ACC112 (cell line): ENCODE measurements around the gene KCND1.
"Not testable (repeated sequence)": the region's sequence is repeated elsewhere in the genome, so short reads cannot be mapped to it uniquely, and the experiment has no call there.

ENCODE experiments used
- H2AFZ ChIP-seq: fragments of 200-600 bp; sonication (generic); one replicate; pipeline ENCODE4 v1.6.0; 2017; ENCODE audit warnings: antibody characterized with exemption, low read length; ENCODE audit not compliant: unreplicated experiment
- H3K27ac ChIP-seq: fragments of 200-600 bp; sonication (generic); 2 replicates; pipeline ENCODE4 v1.5.1; 2014; ENCODE audit warnings: low read depth, mild to moderate bottlenecking, antibody characterized with exemption, low read length, moderate library complexity
- H3K27me3 ChIP-seq: fragments of 200-600 bp; sonication (generic); 2 replicates; pipeline ENCODE4 v1.6.1; 2014; ENCODE audit warnings: mild to moderate bottlenecking, antibody characterized with exemption, low read length, moderate library complexity, mixed read lengths; ENCODE audit not compliant: insufficient read depth
- H3K36me3 ChIP-seq: fragments of 200-600 bp; sonication (generic); 2 replicates; pipeline ENCODE4 v1.6.1; 2016; ENCODE audit warnings: mild to moderate bottlenecking, antibody characterized with exemption, low read length, moderate library complexity, mixed read lengths; ENCODE audit not compliant: insufficient read depth
- H3K4me1 ChIP-seq: fragments of 200-600 bp; sonication (generic); one replicate; pipeline ENCODE4 v1.6.1; 2016; ENCODE audit warnings: low read length, mixed read lengths; ENCODE audit not compliant: insufficient read depth, unreplicated experiment, control insufficient read depth
- H3K4me3 ChIP-seq: fragments of 200-600 bp; sonication (generic); 2 replicates; pipeline ENCODE4 v1.5.1; 2014; ENCODE audit warnings: mild to moderate bottlenecking, low read depth, low read length
- H3K79me2 ChIP-seq: fragments of 200-600 bp; sonication (generic); one replicate; pipeline ENCODE4 v1.6.0; 2016; ENCODE audit warnings: low read length; ENCODE audit not compliant: control insufficient read depth, unreplicated experiment, insufficient read depth

The KCND1 gene

GRCh38 chrX:48997455-48997854 is 25.8 kb upstream of the KCND1 start:
- Histone ChIP-seq H3K36me3 (peaks cover 2% of the 10 kb centered on the region; the same call in 1 of the 2 replicates), H3K4me1 (no peaks in the 10 kb centered on the region), H3K4me3 (no peak overlapping the region), H3K27me3 (no peaks in the 10 kb centered on the region), H2AFZ (no peak overlapping the region), H3K27ac (no peak overlapping the region), H3K79me2 (peaks cover 14% of the 10 kb centered on the region)

GRCh38 chrX:48996969-48997368 is 25.3 kb upstream of the KCND1 start:
- Histone ChIP-seq H3K27ac (no peak overlapping the region), H3K27me3 (no peaks in the 10 kb centered on the region), H2AFZ (no peak overlapping the region), H3K79me2 (peaks cover 14% of the 10 kb centered on the region), H3K4me3 (no peak overlapping the region), H3K36me3 (peaks cover 2% of the 10 kb centered on the region; the same call in 1 of the 2 replicates), H3K4me1 (no peaks in the 10 kb centered on the region)

- H3K36me3 ChIP-seq = peaks cover 2% of the 10 kb centered on the region; the same call in 1 of the 2 replicates
- no peaks in the 10 kb centered on the region for H3K4me1 ChIP-seq
- H3K27me3 ChIP-seq = no peaks in the 10 kb centered on the region
- H3K79me2 ChIP-seq = no peaks in the 10 kb centered on the region
- H3K27ac ChIP-seq = no peak overlapping the region
- no peak overlapping the region for H3K4me3 ChIP-seq
- H2AFZ ChIP-seq = no peak overlapping the region
These were observed 20.7 kb upstream of the KCND1 start for GRCh38 chrX:48992341-48992740.

- Histone ChIP-seq H3K4me3 (no peak overlapping the region), H2AFZ (no peak overlapping the region), H3K27ac (no peak overlapping the region), H3K27me3 (no peaks in the 10 kb centered on the region), H3K36me3 (no peaks in the 10 kb centered on the region), H3K4me1 (no peaks in the 10 kb centered on the region), H3K79me2 (no peaks in the 10 kb centered on the region)
These were observed 17.8 kb upstream of the KCND1 start for GRCh38 chrX:48989483-48989882.

GRCh38 chrX:48983896-48984295 is 12.3 kb upstream of the KCND1 start:
- H3K27me3 ChIP-seq = no peaks in the 10 kb centered on the region
- H3K27ac ChIP-seq = no peak overlapping the region
- no peaks in the 10 kb centered on the region for H3K36me3 ChIP-seq
- no peaks in the 10 kb centered on the region for H3K4me1 ChIP-seq
- H2AFZ ChIP-seq = no peak overlapping the region
- no peak overlapping the region for H3K4me3 ChIP-seq
- H3K79me2 ChIP-seq = no peaks in the 10 kb centered on the region

GRCh38 chrX:48983081-48983480 is 11.4 kb upstream of the KCND1 start:
- Histone ChIP-seq H3K27ac (no peak overlapping the region), H3K27me3 (no peaks in the 10 kb centered on the region), H3K4me1 (no peaks in the 10 kb centered on the region), H3K4me3 (no peak overlapping the region), H3K79me2 (no peaks in the 10 kb centered on the region), H2AFZ (no peak overlapping the region), H3K36me3 (no peaks in the 10 kb centered on the region)

- Histone ChIP-seq H2AFZ (no peak overlapping the region), H3K27me3 (no peaks in the 10 kb centered on the region), H3K79me2 (no peaks in the 10 kb centered on the region), H3K27ac (no peak overlapping the region), H3K4me3 (no peak overlapping the region), H3K4me1 (no peaks in the 10 kb centered on the region), H3K36me3 (no peaks in the 10 kb centered on the region)
These were observed 9.5 kb upstream of the KCND1 start for GRCh38 chrX:48981178-48981577.

- H2AFZ ChIP-seq, H3K79me2 ChIP-seq, H3K27me3 ChIP-seq, H3K4me1 ChIP-seq, H3K27ac ChIP-seq, H3K4me3 ChIP-seq, H3K36me3 ChIP-seq: not testable (repeated sequence)
These were observed 8.7 kb upstream of the KCND1 start for GRCh38 chrX:48980341-48980740.

GRCh38 chrX:48978226-48978625 is 6.6 kb upstream of the KCND1 start:
- H3K4me3 ChIP-seq = no peak overlapping the region
- H3K79me2 ChIP-seq = no peaks in the 10 kb centered on the region
- H3K4me1 ChIP-seq = no peaks in the 10 kb centered on the region

GRCh38 chrX:48976086-48976485 is 4.4 kb upstream of the KCND1 start:
- H3K27me3 ChIP-seq = no peaks in the 10 kb centered on the region

More at GRCh38 chrX:48978226-48978625, 6.6 kb upstream of the KCND1 start:
- Histone ChIP-seq H2AFZ (no peak overlapping the region), H3K27ac (no peak overlapping the region), H3K27me3 (no peaks in the 10 kb centered on the region), H3K36me3 (no peaks in the 10 kb centered on the region)

GRCh38 chrX:48975541-48975940 is 3.9 kb upstream of the KCND1 start:
- no peak overlapping the region for H3K27ac ChIP-seq
- H3K79me2 ChIP-seq = no peaks in the 10 kb centered on the region
- no peaks in the 10 kb centered on the region for H3K36me3 ChIP-seq
- H3K27me3 ChIP-seq = no peaks in the 10 kb centered on the region
- H3K4me3 ChIP-seq = no peak overlapping the region
- no peak overlapping the region for H2AFZ ChIP-seq
- peaks cover 14% of the 10 kb centered on the region for H3K4me1 ChIP-seq

More at GRCh38 chrX:48976086-48976485, 4.4 kb upstream of the KCND1 start:
- peaks cover 11% of the 10 kb centered on the region for H3K4me1 ChIP-seq
- H2AFZ ChIP-seq = no peak overlapping the region
- no peaks in the 10 kb centered on the region for H3K36me3 ChIP-seq
- no peaks in the 10 kb centered on the region for H3K79me2 ChIP-seq
- H3K4me3 ChIP-seq = no peak overlapping the region
- H3K27ac ChIP-seq = no peak overlapping the region
